Transverse colon (tissue), 1 donor: ENCODE data around the gene PGLYRP3.

ENCODE experiments used
- EP300 ChIP-seq: sonication (generic); formaldehyde crosslinking; IDR thresholded peaks from one replicate; pipeline ENCODE4 v1.6.1; 2017; ENCODE audit warnings: antibody characterized with exemption, low read depth
- POLR2A ChIP-seq: fragments of 450-650 bp; IDR thresholded peaks from one replicate; pipeline ENCODE4 v1.6.1; 2016; ENCODE audit warnings: antibody characterized with exemption, mild to moderate bottlenecking, moderate library complexity

DNA sequence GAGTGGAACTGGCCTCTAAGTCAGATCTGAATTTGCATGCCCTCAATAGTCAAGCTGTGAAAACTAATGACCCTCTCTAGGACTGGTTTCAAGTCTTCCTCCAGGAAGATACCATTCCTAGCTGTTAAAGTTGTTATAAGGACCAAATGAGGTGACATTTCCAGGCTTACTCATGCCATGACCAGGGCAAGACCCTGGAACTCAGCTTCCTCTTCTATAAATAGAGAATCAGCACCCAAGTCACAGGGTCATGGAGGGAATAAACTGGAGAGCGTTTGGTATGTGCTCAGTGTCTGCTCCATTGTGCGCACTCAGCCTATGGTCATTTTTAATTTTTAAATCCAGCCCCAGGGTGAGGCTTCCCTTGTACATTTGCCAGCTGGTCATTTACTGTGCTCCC is 47.4 kb upstream of the PGLYRP3 start:
- TF ChIP-seq POLR2A = no peak
- no peak for TF ChIP-seq EP300
